PFSK-1 (cell line): ENCODE measurements around the gene CRYBA4.

ENCODE experiments used
- FOXP2 ChIP-seq: optimal IDR thresholded peaks from 2 replicates; pipeline ENCODE3; 2011; ENCODE audit warnings: borderline replicate concordance, control low read depth, inconsistent platforms; ENCODE audit not compliant: insufficient read depth; ENCODE audit errors: extremely low read length, extremely low read depth
- POLR2AphosphoS5 ChIP-seq: IDR thresholded peaks from 2 replicates; pipeline ENCODE4 v1.6.1; 2012; ENCODE audit warnings: low read depth, mild to moderate bottlenecking, control low read depth, low read length, moderate library complexity
- SIN3A ChIP-seq: IDR thresholded peaks from 2 replicates; pipeline ENCODE4 v1.6.1; 2012; ENCODE audit warnings: mild to moderate bottlenecking, low read length, moderate library complexity, borderline replicate concordance; ENCODE audit not compliant: insufficient read depth
- TAF1 ChIP-seq: IDR thresholded peaks from 2 replicates; pipeline ENCODE4 v1.6.1; 2012; ENCODE audit warnings: low read length, control low read depth, borderline replicate concordance; ENCODE audit not compliant: insufficient read depth
- TF ChIP-seq, protein P1 (sequence below), 2 experiments: IDR thresholded peaks; 2 replicates each; pipeline versions ENCODE4 v1.6.1 to v1.8.0; 2011 to 2012; ENCODE audit warnings: low read depth in 2 of 2, low read length in 2 of 2, control low read depth in 1 of 2, inconsistent platforms in 1 of 2, mild to moderate bottlenecking in 1 of 2, moderate library complexity in 1 of 2; ENCODE audit not compliant: insufficient read depth in 1 of 2

The CRYBA4 gene

DNA sequence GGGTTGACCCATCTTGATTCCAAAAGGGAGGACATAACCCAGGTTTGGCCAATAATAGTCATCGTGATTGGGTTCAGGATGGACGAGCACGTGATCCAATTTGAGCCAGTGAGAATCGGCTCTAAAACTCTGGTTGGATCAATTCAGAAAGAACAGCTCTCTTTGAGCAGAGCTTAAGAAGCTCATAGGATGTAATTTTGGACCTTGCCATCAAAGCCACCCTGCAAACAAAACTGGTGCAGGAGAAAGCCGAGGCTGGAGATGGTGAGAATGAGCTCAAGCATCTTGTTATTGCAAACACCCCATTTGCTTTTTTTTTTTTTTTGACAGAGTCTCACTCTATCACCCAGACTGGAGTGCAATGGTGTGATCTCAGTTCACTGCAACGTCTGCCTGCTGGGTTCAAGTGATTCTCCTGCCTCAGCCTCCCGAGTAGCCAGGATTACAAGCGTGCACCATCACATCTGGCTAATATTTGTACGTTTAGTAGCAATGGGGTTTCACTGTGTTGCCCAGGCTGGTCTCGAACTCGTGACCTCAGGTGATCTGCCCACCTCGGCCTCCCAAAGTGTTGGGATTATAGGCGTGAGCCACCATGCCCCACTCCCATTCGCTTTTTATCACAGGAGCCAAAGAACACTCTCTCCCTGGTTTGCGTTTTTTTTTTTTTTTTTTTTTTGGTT lies 21.8 kb downstream of the CRYBA4 start:
- TF ChIP-seq FOXP2 (no peak), SIN3A (no peak), TAF1 (no peak), POLR2AphosphoS5 (no peak)
- TF ChIP-seq, protein P1, sequence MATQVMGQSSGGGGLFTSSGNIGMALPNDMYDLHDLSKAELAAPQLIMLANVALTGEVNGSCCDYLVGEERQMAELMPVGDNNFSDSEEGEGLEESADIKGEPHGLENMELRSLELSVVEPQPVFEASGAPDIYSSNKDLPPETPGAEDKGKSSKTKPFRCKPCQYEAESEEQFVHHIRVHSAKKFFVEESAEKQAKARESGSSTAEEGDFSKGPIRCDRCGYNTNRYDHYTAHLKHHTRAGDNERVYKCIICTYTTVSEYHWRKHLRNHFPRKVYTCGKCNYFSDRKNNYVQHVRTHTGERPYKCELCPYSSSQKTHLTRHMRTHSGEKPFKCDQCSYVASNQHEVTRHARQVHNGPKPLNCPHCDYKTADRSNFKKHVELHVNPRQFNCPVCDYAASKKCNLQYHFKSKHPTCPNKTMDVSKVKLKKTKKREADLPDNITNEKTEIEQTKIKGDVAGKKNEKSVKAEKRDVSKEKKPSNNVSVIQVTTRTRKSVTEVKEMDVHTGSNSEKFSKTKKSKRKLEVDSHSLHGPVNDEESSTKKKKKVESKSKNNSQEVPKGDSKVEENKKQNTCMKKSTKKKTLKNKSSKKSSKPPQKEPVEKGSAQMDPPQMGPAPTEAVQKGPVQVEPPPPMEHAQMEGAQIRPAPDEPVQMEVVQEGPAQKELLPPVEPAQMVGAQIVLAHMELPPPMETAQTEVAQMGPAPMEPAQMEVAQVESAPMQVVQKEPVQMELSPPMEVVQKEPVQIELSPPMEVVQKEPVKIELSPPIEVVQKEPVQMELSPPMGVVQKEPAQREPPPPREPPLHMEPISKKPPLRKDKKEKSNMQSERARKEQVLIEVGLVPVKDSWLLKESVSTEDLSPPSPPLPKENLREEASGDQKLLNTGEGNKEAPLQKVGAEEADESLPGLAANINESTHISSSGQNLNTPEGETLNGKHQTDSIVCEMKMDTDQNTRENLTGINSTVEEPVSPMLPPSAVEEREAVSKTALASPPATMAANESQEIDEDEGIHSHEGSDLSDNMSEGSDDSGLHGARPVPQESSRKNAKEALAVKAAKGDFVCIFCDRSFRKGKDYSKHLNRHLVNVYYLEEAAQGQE (IDR thresholded peaks at IDR 0.05; ENCODE audit: insufficient read depth in 1 of 2, low read depth in 2 of 2, low read length in 2 of 2): no peak

DNA sequence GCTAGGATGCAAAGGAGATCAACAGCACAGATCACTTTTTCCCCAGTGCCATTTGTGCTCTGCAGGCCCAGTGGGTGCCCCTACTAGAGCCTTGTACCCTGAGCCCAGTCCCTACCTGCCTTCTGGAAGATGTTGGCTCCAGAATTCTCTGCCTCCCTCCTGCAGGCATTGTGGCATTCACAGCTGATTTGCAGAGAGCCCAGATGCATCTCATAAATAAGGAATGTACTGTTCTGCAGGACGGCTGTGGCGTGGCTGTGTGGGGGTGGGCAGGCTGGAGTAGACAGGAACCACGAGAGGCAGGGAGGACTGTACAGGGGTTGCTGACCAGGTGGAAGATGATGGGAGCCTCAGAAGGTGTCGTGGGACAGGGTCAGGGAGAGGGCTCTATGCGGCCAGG lies 24.4 kb downstream of the CRYBA4 start:
- TF ChIP-seq SIN3A: no peak
- no peak for TF ChIP-seq FOXP2
- TF ChIP-seq TAF1: no peak
- TF ChIP-seq, protein P1 (IDR thresholded peaks at IDR 0.05; ENCODE audit: insufficient read depth in 1 of 2, low read depth in 2 of 2, low read length in 2 of 2): no peak
- TF ChIP-seq POLR2AphosphoS5: no peak

DNA sequence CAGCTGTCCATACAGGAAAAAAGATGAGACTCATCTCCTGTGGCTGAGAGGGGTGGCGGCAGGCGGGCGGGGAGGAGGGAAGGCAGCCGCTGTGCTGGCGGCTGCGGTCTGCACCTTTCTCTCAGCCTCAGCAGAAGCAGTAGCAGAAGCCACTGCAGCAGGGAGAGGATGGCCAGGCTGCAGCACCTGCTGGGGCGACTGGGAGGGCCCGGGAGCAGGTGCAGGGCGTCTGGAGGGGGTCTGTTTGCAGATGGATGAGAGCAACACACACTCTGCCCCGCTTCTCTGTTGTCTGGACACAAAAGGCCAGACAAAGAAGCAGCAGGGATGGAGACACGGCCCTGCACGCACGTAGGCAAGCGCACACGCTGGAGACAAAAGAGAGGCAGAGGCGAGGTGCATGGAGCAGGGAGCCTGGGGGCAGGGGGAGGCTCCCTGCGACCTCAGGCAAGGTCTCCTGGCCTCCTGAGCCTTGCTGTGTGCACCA lies 26.3 kb downstream of the CRYBA4 start:
- TF ChIP-seq FOXP2 (no peak), TAF1 (no peak), POLR2AphosphoS5 (no peak), SIN3A (no peak)
- TF ChIP-seq, protein P1 (IDR thresholded peaks at IDR 0.05; ENCODE audit: insufficient read depth in 1 of 2, low read depth in 2 of 2, low read length in 2 of 2): no peak

DNA sequence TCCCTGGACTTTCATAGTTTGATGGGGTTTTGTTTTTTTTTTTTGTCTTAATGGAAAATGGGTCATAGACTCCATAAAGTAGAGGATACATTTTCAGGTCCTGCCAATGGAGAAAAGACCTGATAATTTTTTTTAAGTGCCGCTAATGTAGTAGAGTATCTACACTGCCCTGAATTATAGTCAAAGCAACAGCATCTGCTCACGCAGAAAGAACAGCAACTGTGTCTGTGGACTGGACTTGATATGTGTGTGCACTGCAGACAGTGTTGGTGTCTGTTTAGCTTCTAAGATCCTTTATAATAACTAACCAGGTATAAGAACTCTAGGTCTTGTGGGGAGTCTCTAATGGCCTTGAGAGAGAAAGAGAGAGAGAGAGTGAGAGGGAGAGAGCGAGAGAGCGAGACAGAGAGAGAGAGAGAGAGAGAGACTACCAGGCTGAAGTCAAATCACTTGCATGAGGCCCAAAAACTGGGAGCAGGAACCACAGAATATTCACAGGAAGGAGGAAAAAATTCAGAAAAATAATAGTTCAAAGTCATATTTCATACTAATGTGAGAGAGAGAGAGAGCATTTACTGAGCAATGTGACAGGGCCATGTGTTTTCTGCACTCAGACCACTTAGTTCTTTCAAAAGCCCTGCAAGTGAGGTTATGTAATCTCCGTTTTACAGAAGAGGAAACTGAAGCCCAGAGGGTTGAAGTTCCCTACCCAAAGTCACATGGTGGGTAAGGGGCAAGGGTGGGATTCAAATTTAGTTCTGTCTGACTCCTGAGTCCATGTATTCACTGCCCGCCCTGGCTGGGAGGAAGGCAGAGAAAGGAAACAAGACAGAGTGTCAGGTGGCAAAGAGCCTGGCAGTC lies 27.0 kb downstream of the CRYBA4 start:
- TF ChIP-seq POLR2AphosphoS5: no peak
- TF ChIP-seq, protein P1 (IDR thresholded peaks at IDR 0.05; ENCODE audit: insufficient read depth in 1 of 2, low read depth in 2 of 2, low read length in 2 of 2): no peak
- no peak for TF ChIP-seq SIN3A
- TF ChIP-seq FOXP2: no peak
- TF ChIP-seq TAF1: no peak
